HG02798 (cell line): ENCODE results near the gene PLEKHO1.
"Not testable (repeated sequence)": the region's sequence is repeated elsewhere in the genome, so short reads cannot be mapped to it uniquely, and the experiment has no call there.

Source experiments
- ATAC-seq: cut with Tn5 transposase; IDR thresholded peaks from one replicate; pipeline ENCODE4 v1.9.1; 2021; ENCODE audit warnings: mild to moderate bottlenecking; ENCODE audit not compliant: unreplicated experiment, poor library complexity

PLEKHO1 gene, protein sequence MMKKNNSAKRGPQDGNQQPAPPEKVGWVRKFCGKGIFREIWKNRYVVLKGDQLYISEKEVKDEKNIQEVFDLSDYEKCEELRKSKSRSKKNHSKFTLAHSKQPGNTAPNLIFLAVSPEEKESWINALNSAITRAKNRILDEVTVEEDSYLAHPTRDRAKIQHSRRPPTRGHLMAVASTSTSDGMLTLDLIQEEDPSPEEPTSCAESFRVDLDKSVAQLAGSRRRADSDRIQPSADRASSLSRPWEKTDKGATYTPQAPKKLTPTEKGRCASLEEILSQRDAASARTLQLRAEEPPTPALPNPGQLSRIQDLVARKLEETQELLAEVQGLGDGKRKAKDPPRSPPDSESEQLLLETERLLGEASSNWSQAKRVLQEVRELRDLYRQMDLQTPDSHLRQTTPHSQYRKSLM

DNA sequence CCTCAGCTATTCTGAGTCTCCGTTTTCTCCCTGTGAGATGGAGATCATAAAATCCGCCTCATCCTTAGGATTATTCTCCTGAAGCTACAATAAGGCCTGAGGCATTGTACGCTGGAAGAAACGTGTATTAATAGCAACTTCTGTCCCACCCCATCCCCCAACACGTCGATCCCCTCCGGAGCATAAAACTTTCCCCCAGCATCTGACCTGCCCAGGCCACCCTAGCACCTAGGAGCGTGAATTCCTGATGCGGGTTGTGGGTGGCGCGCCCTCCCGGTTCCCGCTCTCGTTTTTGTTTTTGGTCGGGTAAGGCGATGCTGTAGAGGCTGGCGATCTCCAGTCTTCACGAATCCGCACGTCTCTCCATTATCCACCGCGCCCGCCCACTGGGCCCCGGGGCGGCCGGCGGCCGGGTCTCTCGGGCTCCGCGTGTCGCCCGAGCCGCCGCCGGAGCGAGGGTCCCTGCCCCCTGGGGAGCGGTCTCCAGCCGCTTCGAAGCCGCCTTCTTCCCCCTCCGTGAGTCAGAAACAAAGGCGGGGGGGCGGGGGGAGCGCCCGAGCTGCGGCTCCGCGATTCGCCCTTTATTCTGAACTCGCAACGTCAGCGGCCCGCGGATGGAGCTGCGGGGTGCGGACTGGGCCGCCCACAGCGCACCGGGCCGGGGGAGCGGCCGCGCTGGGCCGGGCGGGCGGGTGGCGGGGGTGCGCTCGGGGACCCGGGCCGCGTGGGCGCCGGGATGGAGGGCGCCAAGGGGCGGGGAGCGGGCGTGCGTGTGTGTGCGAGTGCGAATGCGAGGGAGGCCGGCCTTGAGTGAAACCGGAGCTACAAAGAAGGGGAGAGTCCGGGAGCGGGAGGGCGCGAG lies at the start of gene PLEKHO1:
Gene PLEKHO1 (plus strand): TSS at position 646 of the 862 bp plus-strand sequence. CDS start 342 bp downstream, outside the sequence.
- ATAC-seq = peak; percentile 61

DNA sequence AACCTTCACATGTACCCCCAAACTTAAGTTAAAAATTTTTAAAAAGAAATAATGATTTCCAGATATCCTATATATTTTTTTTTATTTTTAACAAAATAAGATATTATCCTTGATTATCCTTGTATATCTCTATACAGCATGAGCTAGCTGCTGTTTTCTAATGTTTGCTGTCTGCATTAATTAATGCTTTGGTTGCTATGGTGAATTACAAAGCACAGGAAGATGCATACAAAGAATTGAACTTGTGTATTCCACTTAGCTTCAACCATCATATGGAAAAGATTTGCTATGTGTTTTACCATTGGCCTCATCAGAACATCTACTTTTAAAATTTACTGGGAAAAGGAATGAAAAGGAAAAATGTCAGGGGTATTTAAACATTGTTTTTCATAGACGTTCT lies 46.7 kb upstream of the PLEKHO1 start:
- ATAC-seq = no peak

DNA sequence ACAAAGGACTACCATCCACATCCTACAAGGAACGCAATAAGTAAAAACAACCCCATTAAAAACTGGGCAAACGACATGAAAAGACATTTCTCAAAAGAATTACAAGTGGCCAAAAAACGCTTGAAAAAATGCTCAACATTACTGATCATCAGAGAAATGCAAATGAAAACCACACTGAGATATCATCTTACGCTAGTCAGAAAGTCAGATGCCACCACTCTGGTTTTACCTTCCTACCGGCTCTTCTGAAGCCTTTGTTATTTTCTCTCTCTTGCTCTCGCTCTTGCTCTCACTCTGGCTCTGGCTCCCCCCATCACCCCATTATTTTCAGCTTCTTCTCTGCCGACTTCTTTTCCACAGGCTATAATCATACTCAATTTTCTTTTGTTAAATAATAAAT lies 43.4 kb upstream of the PLEKHO1 start:
- ATAC-seq = no peak

DNA sequence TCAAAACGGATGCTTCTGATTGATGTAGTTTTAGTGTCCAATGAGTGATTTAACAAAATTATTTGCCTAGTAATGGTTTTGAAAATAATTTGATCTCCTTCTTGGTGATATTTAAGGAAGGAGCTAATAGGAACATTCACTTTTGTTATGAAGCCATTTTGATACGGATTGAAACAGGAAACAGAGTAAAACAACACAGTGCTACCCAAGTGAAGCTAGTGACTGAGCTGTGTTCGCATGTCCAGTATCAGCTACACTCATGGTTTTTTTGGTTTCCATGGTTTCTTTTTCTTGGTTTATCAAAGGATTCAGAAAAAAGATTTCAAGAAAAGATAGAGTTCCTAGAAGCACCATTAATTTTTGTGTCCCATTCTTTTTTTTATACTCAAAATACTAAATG lies 40.1 kb upstream of the PLEKHO1 start:
- ATAC-seq = no peak

DNA sequence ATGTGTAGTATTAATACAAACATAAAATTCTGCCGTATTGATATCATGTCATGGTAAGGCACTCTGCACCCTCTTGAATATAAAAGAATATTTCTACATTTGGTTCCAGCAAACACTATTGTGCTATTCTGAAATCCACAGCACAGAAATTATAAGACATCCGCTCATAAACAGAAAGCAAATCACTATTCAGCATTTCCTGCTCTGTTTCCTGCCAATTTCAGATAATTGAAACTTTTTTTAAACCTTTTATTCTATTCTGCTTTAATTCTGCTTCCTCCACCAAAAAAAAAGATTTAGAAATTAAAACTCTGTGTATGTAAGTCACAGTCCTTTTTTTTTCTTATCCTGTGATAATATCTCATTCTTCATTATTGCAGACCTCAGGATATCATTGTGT lies 39.6 kb upstream of the PLEKHO1 start:
- no peak for ATAC-seq

DNA sequence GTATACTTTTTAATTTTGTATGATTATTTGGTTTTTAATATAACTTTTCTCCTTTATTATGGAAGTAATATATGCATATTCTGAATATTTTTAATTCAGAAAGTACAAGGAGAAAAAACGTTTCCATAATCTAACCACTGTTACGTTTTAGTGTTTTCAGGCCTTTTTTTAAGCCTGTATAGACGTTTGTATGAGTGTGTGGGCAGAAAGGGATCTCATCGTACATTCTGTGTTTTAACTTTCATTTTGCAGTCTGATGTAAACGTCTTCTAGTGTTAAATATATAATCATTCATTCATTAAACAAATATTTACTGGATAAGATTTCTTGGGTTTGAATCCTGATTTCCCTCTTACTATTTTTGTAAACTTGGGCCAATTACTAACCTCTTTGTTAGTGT lies 38.0 kb upstream of the PLEKHO1 start:
- ATAC-seq = no peak

DNA sequence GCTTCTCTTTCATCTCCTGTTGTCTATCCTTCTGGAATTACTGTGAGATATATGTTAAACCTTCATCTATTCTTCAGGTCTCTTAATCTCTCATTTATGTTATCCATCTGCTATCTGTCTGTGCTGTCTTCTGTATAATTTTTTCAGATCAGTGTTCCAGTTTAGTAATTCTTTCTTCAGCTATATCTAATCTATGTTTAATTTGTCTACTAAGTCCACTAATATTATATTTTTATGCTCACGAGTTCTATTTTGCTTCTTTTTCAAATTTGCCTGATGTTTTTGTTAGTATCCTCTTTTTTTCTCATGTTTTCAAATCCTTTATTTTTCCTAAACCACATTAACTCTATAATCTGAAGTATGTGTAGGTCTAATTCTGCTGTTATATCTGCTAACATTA lies 34.6 kb upstream of the PLEKHO1 start:
- ATAC-seq = no peak

DNA sequence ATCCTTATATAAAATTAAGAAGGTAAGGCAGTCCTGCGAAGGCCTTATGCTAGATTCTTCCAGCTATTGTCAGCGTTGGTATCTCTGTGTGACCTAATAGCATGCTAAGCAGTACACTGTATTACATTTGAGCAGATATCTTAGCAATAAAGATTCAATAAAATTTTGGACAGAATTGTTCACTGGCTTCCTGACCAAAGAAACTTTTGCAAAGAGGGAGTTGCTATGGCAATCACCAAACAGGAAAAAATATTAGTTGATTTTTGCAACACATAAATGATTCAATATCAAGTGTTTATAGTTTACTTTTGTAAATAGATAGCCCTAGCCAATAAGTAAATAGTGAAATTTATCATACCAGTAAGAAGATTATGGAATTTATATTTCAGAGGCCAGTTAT lies 31.0 kb upstream of the PLEKHO1 start:
- ATAC-seq = no peak

DNA sequence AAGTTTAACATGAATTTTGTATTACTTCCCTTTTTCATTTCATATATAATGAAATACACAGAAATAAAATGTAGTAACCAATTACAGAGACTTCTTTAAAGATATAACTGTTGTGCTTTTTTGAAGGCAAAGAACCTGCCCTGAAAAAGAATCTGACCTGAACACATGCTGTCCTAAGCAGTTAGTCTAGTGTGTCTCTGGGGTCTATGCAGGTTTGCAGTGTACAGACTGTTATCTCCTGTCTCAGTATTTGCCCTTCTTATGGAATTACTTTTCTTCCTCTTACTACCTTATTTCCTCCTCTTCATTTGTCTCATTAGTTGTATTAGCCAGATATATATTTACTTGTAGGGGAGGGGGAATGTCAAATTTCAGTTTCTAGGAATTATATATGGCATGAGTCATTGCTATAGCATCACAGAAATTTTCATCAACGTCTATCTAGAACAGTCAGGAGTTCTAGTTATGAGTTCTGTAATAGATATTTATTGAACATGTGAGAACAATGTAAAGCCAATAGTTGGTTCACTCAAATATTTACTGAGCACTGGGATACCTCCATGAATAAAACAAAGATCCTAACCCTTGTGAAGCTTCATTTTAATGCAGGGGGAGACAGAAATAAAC lies 28.4 kb upstream of the PLEKHO1 start:
- ATAC-seq = no peak

DNA sequence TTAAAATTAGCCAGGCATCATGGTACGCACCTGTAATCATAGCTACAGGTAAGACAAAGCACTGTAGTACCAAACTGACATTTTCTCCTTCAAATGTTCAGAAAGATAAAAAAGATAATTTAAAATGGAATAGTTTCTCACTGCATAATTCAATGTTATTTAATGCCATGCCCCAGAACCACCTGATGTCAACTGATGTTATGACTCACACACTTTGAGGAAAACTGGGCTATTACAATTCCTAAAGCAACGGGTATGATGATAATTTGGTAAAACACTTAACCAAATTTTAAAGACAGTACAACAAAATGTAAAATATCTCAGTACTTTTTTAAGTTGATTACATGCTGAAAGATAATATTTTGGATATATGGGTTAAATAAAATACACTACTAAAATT lies 22.9 kb upstream of the PLEKHO1 start:
- no peak for ATAC-seq

DNA sequence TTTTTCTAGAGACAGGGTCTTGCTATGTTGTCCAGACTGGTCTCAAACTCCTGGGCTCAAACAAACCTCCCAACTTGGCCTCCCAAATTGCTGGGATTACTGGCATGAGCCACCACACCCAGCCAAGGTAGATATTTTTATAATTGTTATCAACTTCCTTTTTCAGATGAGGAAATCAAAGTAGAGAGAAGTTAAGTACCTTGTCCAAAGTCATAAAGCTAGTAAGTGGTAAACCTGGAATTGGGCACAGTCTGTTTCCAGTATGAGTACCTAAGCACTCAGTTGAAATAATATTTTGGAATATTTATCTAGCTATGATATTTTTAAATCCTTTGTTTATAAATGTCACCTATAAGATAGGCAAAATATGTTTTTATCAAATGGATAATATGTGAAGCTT lies 22.3 kb upstream of the PLEKHO1 start:
- ATAC-seq = no peak

DNA sequence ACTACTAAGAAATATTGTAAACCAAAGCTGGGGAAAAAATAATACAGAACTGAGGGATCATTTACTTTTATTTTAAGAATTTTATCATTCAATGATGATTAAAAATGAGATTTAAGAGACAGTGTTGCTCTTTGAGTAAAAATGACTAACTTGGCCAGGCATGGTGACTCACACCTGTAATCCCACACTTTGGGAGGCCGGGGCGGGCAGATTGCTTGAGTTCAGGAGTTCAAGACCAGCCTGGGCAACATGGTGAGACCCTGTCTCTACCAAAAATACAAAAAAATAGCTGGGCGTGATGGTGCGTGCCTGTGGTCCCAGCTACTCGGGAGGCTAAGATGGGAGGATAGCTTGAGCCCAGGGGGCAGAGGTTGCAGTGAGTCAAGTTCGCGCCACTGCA lies 21.8 kb upstream of the PLEKHO1 start:
- no peak for ATAC-seq

DNA sequence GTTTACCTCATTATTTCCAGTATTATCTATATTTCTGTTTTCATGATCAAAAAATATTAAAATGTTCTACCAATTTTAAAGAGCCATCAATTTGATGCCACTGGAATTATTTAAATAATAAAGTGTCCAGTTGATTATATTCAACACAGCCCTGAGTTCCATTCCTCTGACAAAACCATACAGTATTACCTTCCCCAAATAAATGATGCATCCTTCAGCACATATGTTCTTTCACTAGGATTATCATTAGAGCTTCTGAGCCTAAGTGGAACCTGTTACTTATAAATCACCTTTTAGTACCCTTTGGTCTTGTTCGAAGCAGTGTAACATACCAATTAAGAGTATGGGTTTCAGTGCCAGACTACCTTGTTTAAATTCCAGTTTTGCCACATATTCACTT lies 17.3 kb upstream of the PLEKHO1 start:
- no peak for ATAC-seq

DNA sequence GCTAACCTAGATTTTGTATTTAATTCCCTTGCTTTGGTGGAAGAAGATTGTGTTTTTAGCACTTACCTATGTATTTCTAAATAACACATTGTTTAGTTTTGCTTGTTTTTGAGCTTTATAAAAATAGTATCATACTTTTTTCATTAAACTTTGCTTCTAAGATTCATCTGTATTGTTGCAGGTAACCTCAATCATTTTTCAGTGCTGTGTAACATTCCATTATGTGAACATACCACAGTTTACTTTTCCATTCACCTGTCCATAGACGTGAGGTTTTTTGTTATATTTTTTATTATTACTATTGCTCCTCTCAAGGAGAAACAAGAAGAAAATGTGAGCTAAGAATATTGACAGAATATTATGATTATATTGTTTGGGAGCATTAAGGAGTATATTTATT lies 15.2 kb upstream of the PLEKHO1 start:
- ATAC-seq = no peak

DNA sequence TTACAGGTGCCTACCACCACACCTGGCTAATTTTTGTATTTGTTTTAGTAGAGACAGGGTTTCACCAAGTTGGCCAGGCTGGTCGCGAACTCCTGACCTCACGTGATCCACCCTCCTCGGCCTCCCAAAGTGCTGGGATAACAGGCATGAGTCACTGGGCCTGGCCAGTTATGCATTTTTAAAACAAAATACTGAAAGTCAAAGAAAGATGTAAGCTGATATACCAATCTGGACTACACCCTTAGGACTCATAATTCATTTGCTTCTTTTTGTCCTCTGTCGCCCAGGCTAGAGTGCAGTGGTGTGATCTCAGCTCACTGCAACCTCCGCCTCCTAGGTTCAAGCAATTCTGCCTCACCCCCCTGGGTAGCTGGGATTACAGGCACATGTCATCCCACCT lies 14.3 kb upstream of the PLEKHO1 start:
- not testable (repeated sequence) for ATAC-seq

DNA sequence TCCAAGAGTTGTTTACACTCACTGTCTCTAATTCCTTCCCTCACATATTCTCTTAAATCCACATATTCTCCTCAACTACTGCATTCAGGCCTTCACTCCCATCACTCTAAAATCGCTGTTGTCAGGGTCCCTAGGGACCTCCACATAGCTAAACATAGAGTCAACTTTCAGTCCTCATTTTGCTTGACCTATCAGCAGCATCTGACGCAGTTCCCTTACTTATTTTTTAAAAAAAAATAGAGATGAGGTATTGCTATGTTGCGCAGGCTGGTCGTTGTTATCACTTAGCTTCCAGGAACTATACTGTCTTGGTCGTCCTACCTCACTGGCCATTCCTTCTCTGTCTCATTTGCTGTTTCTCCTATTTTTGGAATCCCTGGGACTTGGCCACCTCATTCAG lies 11.7 kb upstream of the PLEKHO1 start:
- ATAC-seq = no peak

DNA sequence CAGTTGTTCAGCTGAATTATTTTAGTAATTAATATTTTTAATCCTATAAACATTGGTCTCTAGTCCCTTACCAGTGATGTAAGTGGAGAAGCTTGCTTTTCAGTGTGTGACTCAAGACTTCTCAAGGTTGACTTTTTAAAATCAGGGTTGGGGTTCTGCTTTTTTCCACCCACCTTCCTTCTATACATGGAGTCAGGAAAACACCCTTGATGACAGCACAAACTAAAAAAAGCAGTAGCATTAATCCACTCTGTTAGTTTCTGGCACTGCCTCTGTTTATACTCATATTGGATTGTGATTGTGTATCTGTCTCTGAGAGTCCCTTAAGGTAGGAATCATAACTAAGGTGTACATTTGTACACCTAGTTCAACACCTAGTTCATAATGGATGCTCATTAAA lies 8.3 kb upstream of the PLEKHO1 start:
- no peak for ATAC-seq

DNA sequence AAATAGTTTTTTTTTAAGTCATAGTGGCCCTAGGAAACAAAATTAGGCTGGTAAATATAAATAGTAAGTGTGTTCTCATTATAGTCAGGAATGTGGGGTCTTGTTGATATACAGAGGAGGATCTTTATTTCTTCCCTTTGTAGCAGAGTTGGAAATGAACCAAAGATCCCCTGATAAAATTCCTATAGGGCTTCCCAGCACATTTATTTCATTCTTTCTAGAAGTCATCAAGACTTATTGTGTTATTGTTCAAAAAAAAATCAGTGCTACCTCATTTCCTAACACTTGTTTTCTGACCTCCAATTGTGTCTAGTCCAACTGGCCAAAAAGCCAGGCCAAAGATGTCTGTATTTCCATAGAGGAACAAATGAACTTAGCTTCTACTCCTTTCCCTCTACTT lies 7.6 kb upstream of the PLEKHO1 start:
- no peak for ATAC-seq

DNA sequence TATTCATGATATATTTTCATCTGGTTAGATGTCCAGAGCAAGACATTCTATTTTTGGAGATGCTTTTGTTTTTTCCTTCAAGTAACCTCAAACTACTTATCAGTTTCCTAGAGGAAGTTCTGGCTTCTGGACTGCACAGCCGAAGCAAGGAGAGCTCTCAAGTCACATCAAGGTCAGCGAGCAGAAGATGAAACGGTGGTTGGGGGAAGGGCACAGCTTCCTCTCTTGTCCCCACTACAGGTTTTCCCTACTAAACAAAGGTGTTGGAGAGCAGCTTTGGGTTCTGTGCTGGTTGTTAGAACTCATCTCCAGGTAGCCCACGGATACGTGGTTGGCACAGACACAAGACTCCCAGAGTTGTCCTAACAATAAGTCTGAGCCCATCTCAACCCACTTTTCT lies 5.1 kb upstream of the PLEKHO1 start:
- ATAC-seq = no peak

DNA sequence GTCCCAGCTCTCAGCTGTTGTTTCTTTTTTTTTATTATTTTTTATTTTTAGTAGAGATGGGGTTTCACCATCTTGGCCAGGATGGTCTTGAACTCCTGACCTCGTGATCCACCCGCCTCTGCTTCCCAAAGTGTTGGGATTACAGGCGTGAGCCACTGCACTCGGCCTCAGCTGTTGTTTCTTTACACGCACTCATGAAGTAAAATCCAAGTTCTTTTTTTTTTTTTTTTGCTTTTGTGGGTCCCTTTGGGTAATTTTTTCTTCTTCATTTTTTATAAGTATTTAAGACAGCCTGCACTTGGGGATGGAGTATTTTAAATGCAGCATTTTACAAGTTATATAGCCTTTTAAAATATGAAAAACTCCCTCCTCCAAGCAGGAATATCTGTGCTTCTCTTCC lies 3.7 kb upstream of the PLEKHO1 start:
- ATAC-seq = not testable (repeated sequence)
